HCT116 (cell line): ENCODE data around the gene SPRR4. TPM values are rescaled to one million over a fixed set of nuclear protein-coding genes. Genes with fewer than 3 reads are reported as not detected.

Experiments
- ATAC-seq: fragments of 200-7000 bp; cut with Tn5 transposase; 2 replicates; pipeline ENCODE4 v1.9.1; 2020; ENCODE audit warnings: mild to moderate bottlenecking, moderate library complexity
- BruUV-seq: library from RNA; stranded (reverse); fragments of 400-500 nt; replicated peaks from 2 replicates; lab custom pipeline; 2021; lab: Mats Ljungman, UMichigan
- CTCF ChIA-PET: fragments of 300-600 bp; sonication (Branson Sonifier 250); formaldehyde crosslinking; loops from one replicate; lab custom pipeline; 2021; ENCODE audit warnings: antibody characterized with exemption; lab: Charles Lee
- POLR2A ChIA-PET: fragments of 300-600, 350-600 bp; sonication (Branson Sonifier 250); formaldehyde crosslinking; loops from one replicate; lab custom pipeline; 2021; ENCODE audit warnings: antibody characterized with exemption; lab: Charles Lee
- RAD21 ChIA-PET, 2 experiments: fragments of 300-600 bp; sonication (Branson Sonifier 250); formaldehyde crosslinking; loops; one replicate each; lab custom pipeline; 2023; ENCODE audit warnings: low total read pairs in 2 of 2; ENCODE audit not compliant: uncharacterized antibody in 2 of 2, unreplicated experiment in 2 of 2, low non-redundant PET in 1 of 2; lab: Charles Lee
- DNase-seq: peaks from one replicate; pipeline ENCODE4 v3.0.0-alpha.2; 2010; ENCODE audit warnings: low read depth, low spot score
- H2AFZ ChIP-seq: fragments of 200-600 bp; shearing (Covaris generic), sonication (generic); 2 replicates; pipeline ENCODE4 v1.6.1; 2017; ENCODE audit warnings: low read depth, mixed run types, mixed read lengths, antibody characterized with exemption, low read length; ENCODE audit not compliant: poor library complexity, severe bottlenecking
- H3K27ac ChIP-seq: 2 replicates; pipeline ENCODE4 v1.5.1; 2012; ENCODE audit warnings: low read depth, low read length
- H3K27me3 ChIP-seq: fragments of 200-600 bp; sonication (generic); 2 replicates; pipeline ENCODE4 v1.6.1; 2016; ENCODE audit warnings: mixed run types, low read length, mixed read lengths; ENCODE audit not compliant: insufficient read depth
- H3K36me3 ChIP-seq, 2 experiments: fragments of 200-500 bp in 1 of 2; fragments of 200-600 bp in 1 of 2; sonication (Bioruptor generic) in 1 of 2; sonication (generic) in 1 of 2; 2 replicates each; pipeline versions ENCODE4 v1.5.1 to v1.6.1; 2014 to 2016; ENCODE audit warnings: low read length in 2 of 2, inconsistent platforms in 1 of 2, mixed read lengths in 1 of 2, mixed run types in 1 of 2; ENCODE audit not compliant: insufficient read depth in 2 of 2, control insufficient read depth in 1 of 2
- H3K4me1 ChIP-seq, 2 experiments: fragments of 200-600 bp in 1 of 2; sonication (generic) in 1 of 2; 2 replicates each; pipeline versions ENCODE4 v1.5.1 to v1.6.1; 2012 to 2017; ENCODE audit warnings: low read length in 2 of 2, inconsistent platforms in 1 of 2, mild to moderate bottlenecking in 1 of 2, mixed read lengths in 1 of 2, mixed run types in 1 of 2, moderate library complexity in 1 of 2; ENCODE audit not compliant: insufficient read depth in 2 of 2, control insufficient read depth in 1 of 2
- H3K4me2 ChIP-seq: fragments of 200-600 bp; sonication (generic); 2 replicates; pipeline ENCODE4 v1.6.1; 2017; ENCODE audit warnings: mixed run types, low read length, mixed read lengths
- H3K4me3 ChIP-seq, 2 experiments: fragments of 200-600 bp in 1 of 2; sonication (generic) in 1 of 2; replicated peaks in 1 of 2; 2 replicates each; pipeline ENCODE4 v1.5.1; 2011 to 2016; ENCODE audit warnings: low read length in 2 of 2, control low read depth in 1 of 2, low read depth in 1 of 2, mild to moderate bottlenecking in 1 of 2, mixed read lengths in 1 of 2, mixed run types in 1 of 2
- H3K79me2 ChIP-seq: fragments of 200-600 bp; sonication (generic); 2 replicates; pipeline ENCODE4 v1.6.1; 2017; ENCODE audit warnings: mild to moderate bottlenecking, mixed run types, low read length, moderate library complexity, mixed read lengths; ENCODE audit not compliant: insufficient read depth
- H3K9ac ChIP-seq: fragments of 200-600 bp; sonication (generic); 2 replicates; pipeline ENCODE4 v1.6.1; 2016; ENCODE audit warnings: low read length, mixed read lengths
- H3K9me2 ChIP-seq: fragments of 200-600 bp; sonication (generic), shearing (Covaris generic); 2 replicates; pipeline ENCODE4 v1.6.1; 2017; ENCODE audit warnings: mixed run types, mild to moderate bottlenecking, moderate library complexity; ENCODE audit not compliant: insufficient read depth
- H3K9me3 ChIP-seq, 2 experiments: fragments of 200-500 bp in 1 of 2; fragments of 200-600 bp in 1 of 2; sonication (Bioruptor generic) in 1 of 2; sonication (generic) in 1 of 2; 2 replicates each; pipeline ENCODE4 v1.6.1; 2014 to 2017; ENCODE audit warnings: low read length in 2 of 2, mixed read lengths in 2 of 2, inconsistent platforms in 1 of 2, low read depth in 1 of 2, mild to moderate bottlenecking in 1 of 2, mixed run types in 1 of 2, moderate library complexity in 1 of 2; ENCODE audit not compliant: control insufficient read depth in 1 of 2, insufficient read depth in 1 of 2
- H4K20me1 ChIP-seq: fragments of 200-600 bp; sonication (generic), shearing (Covaris generic); 2 replicates; pipeline ENCODE4 v1.6.1; 2017; ENCODE audit warnings: mixed run types, mild to moderate bottlenecking, moderate library complexity; ENCODE audit not compliant: insufficient read depth
- ATF3 ChIP-seq: IDR thresholded peaks from 2 replicates; pipeline ENCODE4 v1.6.1; 2012
- CBX3 ChIP-seq: IDR thresholded peaks from 2 replicates; pipeline ENCODE4 v1.6.1; 2012; ENCODE audit warnings: low read depth
- CEBPB ChIP-seq: IDR thresholded peaks from 2 replicates; pipeline ENCODE4 v1.6.1; 2012; ENCODE audit warnings: low read depth
- ELF1 ChIP-seq: IDR thresholded peaks from 2 replicates; pipeline ENCODE4 v1.6.1; 2012; ENCODE audit warnings: low read depth, borderline replicate concordance
- EZH2 ChIP-seq: fragments of 200-600 bp; sonication (generic); IDR thresholded peaks from 2 replicates; pipeline ENCODE4 v1.6.1; 2017; ENCODE audit warnings: antibody characterized with exemption, mixed run types
- EZH2phosphoT487 ChIP-seq: fragments of 200-600 bp; IDR thresholded peaks from 2 replicates; pipeline ENCODE4 v1.6.1; 2018; ENCODE audit warnings: antibody characterized with exemption, borderline replicate concordance
- FOSL1 ChIP-seq: IDR thresholded peaks from 2 replicates; pipeline ENCODE4 v1.6.1; 2012; ENCODE audit warnings: low read depth
- JUND ChIP-seq: IDR thresholded peaks from 2 replicates; pipeline ENCODE4 v1.6.1; 2012
- POLR2A ChIP-seq: IDR thresholded peaks from 2 replicates; pipeline ENCODE4 v1.7.0; 2011; ENCODE audit warnings: borderline replicate concordance; ENCODE audit not compliant: insufficient read depth, insufficient read length; ENCODE audit errors: extremely low read depth
- POLR2AphosphoS5 ChIP-seq: IDR thresholded peaks from 2 replicates; pipeline ENCODE4 v1.6.1; 2011; ENCODE audit warnings: mild to moderate bottlenecking, low read depth, low read length, moderate library complexity
- RAD21 ChIP-seq: IDR thresholded peaks from 2 replicates; pipeline ENCODE4 v1.6.1; 2012; ENCODE audit warnings: low read depth, mild to moderate bottlenecking
- REST ChIP-seq: IDR thresholded peaks from 2 replicates; pipeline ENCODE4 v1.6.1; 2012; ENCODE audit warnings: low read depth
- SIN3A ChIP-seq: IDR thresholded peaks from 2 replicates; pipeline ENCODE4 v1.6.1; 2012; ENCODE audit warnings: low read depth
- SP1 ChIP-seq: IDR thresholded peaks from 2 replicates; pipeline ENCODE4 v1.6.1; 2012; ENCODE audit warnings: low read depth
- SRF ChIP-seq: IDR thresholded peaks from 2 replicates; pipeline ENCODE4 v1.6.1; 2012; ENCODE audit warnings: low read depth
- TCF7L2 ChIP-seq: IDR thresholded peaks from 2 replicates; pipeline ENCODE4 v1.7.0; 2011; ENCODE audit warnings: borderline replicate concordance, inconsistent platforms; ENCODE audit not compliant: insufficient read depth, insufficient read length; ENCODE audit errors: extremely low read depth
- ZBTB33 ChIP-seq: IDR thresholded peaks from 2 replicates; pipeline ENCODE4 v1.6.1; 2011; ENCODE audit warnings: mild to moderate bottlenecking, low read length, moderate library complexity; ENCODE audit not compliant: insufficient replicate concordance; ENCODE audit errors: extremely low read depth
- ZNF274 ChIP-seq: fragments of 200-500 bp; sonication (Bioruptor generic); IDR thresholded peaks from 2 replicates; pipeline ENCODE4 v1.6.1; 2014; ENCODE audit warnings: mild to moderate bottlenecking, low read depth, low read length, inconsistent platforms
- intact Hi-C: fragments of 100-400 bp; cut with micrococcal nuclease; formaldehyde crosslinking; loops from 2 replicates; pipeline ENCODE4 v1.10.0; 2022
- total RNA-seq: library from RNA; stranded (reverse); gene quantifications from one replicate; pipeline ENCODE4 v1.2.1, GENCODE V29; 2021; ENCODE audit not compliant: unreplicated experiment
- TF ChIP-seq, protein P1 (sequence below), 3 experiments: fragments of 200-600 bp in 1 of 3; sonication (generic) in 1 of 3; IDR thresholded peaks in 2 of 3; conservative IDR thresholded peaks in 1 of 3; 2 replicates each; pipeline ENCODE4 v1.5.1; 2012 to 2017; ENCODE audit warnings: low read depth in 2 of 3, low read length in 2 of 3, antibody characterized with exemption in 1 of 3, borderline replicate concordance in 1 of 3, control low read depth in 1 of 3, mild to moderate bottlenecking in 1 of 3, mixed read lengths in 1 of 3, mixed run types in 1 of 3, moderate library complexity in 1 of 3; ENCODE audit not compliant: insufficient read depth in 1 of 3
- TF ChIP-seq, protein P2 (sequence below): IDR thresholded peaks from 2 replicates; pipeline ENCODE4 v1.6.1; 2012

Gene SPRR4
- total RNA-seq, 1 experiment from 2014 or later = not detected

GRCh38 chr1:152982076-152982475 lies 11.6 kb downstream of the SPRR4 start:
- intact Hi-C loops = no loop called here
- TF ChIP-seq SRF (no peak), FOSL1 (no peak), CEBPB (no peak), POLR2A (no peak), REST (no peak), ATF3 (no peak), ZNF274 (no peak), SP1 (no peak), EZH2 (no peak), POLR2AphosphoS5 (no peak), ELF1 (no peak), RAD21 (no peak), ZBTB33 (no peak), TCF7L2 (no peak), CBX3 (no peak), EZH2phosphoT487 (no peak), SIN3A (no peak), JUND (no peak)
- TF ChIP-seq, protein P1, sequence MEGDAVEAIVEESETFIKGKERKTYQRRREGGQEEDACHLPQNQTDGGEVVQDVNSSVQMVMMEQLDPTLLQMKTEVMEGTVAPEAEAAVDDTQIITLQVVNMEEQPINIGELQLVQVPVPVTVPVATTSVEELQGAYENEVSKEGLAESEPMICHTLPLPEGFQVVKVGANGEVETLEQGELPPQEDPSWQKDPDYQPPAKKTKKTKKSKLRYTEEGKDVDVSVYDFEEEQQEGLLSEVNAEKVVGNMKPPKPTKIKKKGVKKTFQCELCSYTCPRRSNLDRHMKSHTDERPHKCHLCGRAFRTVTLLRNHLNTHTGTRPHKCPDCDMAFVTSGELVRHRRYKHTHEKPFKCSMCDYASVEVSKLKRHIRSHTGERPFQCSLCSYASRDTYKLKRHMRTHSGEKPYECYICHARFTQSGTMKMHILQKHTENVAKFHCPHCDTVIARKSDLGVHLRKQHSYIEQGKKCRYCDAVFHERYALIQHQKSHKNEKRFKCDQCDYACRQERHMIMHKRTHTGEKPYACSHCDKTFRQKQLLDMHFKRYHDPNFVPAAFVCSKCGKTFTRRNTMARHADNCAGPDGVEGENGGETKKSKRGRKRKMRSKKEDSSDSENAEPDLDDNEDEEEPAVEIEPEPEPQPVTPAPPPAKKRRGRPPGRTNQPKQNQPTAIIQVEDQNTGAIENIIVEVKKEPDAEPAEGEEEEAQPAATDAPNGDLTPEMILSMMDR (IDR thresholded peaks at IDR 0.05 in 2 of 3, conservative IDR thresholded peaks at IDR 0.05 in 1 of 3; ENCODE audit: borderline replicate concordance in 1 of 3, insufficient read depth in 1 of 3, low read depth in 2 of 3, low read length in 2 of 3) = no peak
- TF ChIP-seq, protein P2, sequence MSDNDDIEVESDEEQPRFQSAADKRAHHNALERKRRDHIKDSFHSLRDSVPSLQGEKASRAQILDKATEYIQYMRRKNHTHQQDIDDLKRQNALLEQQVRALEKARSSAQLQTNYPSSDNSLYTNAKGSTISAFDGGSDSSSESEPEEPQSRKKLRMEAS = no peak
- Histone ChIP-seq H3K79me2 (no peaks in the 10 kb centered on the region), H3K27me3 (peaks cover 51% of the 10 kb centered on the region), H3K9me3 (no peaks in the 10 kb centered on the region), H3K9ac (no peak overlapping the region), H4K20me1 (no peaks in the 10 kb centered on the region), H3K9me2 (no peaks in the 10 kb centered on the region), H3K4me3 (no peak overlapping the region), H3K4me2 (no peak overlapping the region), H3K27ac (no peak overlapping the region), H2AFZ (no peak overlapping the region), H3K4me1 (no peaks in the 10 kb centered on the region), H3K36me3 (no peaks in the 10 kb centered on the region)
- no peak for ATAC-seq
- RAD21 ChIA-PET = no interaction called here
- CTCF ChIA-PET = no interaction called here
- DNase-seq = no peak
- no TSS peak for BruUV-seq
- POLR2A ChIA-PET = no interaction called here
